ENCODE data around the gene FPR1. TPM values are rescaled to one million over a fixed set of nuclear protein-coding genes. Genes with fewer than 3 reads are reported as not detected.

Gene FPR1
- total and polyA plus RNA-seq, 2 of the 8 experiments (the other 6 are each of a cell fraction or from before 2014, with no cell fraction given) = 0.11 TPM; not detected in 1

DNA sequence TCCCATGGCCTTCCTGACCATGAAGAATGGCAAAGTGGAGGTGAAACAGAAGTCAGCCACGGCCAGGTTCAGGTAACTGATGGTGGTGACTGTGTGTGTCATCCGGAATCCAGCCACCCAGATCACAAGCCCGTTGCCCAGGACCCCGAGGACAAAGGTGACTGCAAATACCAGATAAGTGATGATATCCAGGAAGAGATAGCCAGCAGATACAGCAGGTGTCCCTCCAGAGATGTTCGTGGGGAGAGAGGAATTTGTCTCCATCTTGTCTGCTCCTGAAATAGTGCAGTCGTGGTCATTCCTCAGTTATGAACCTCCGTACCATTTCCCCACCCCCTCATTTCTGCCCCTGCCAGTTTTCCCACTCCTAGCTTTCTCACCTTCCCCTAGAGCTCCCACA lies 4.9 kb downstream of the FPR1 start:
- Histone ChIP-seq H3K4me1 (replicated peaks in 1 of 4; ENCODE audit: control insufficient read depth in 3 of 4, insufficient read depth in 4 of 4, low read length in 3 of 4) (no peaks in the 10 kb centered on the region), H3K27ac (ENCODE audit: low read depth, low read length) (no peak overlapping the region), H3K56ac (replicated peaks; ENCODE audit: insufficient read length, low read depth, low read length) (no peak overlapping the region), H3K79me2 (ENCODE audit: control insufficient read depth in 1 of 2, insufficient read depth in 2 of 2, low read length in 2 of 2) (no peaks in the 10 kb centered on the region), H4K91ac (replicated peaks; ENCODE audit: insufficient read length, low read length) (no peak overlapping the region), H2BK15ac (ENCODE audit: low read length) (no peak overlapping the region), H3K79me1 (ENCODE audit: low read depth, low read length) (no peaks in the 10 kb centered on the region), H2AK5ac (ENCODE audit: low read depth, low read length) (no peak overlapping the region), H4K5ac (ENCODE audit: insufficient read length, low read depth, low read length) (no peak overlapping the region), H3K4ac (replicated peaks; ENCODE audit: insufficient read length, low read depth, low read length) (no peak overlapping the region), H2BK5ac (ENCODE audit: low read depth, low read length) (no peak overlapping the region), H3K14ac (ENCODE audit: insufficient read length) (no peak overlapping the region), H2BK20ac (ENCODE audit: low read length) (no peak overlapping the region), H3K23ac (ENCODE audit: insufficient read length) (no peak overlapping the region), H4K20me1 (replicated peaks in 1 of 2; ENCODE audit: control insufficient read depth in 1 of 2, insufficient read depth in 2 of 2, low read length in 2 of 2) (no peaks in the 10 kb centered on the region), H3K23me2 (ENCODE audit: low read depth, low read length) (no peaks in the 10 kb centered on the region), H2BK120ac (replicated peaks; ENCODE audit: low read depth, low read length) (no peak overlapping the region), H3K36me3 (ENCODE audit: control insufficient read depth in 2 of 4, insufficient read depth in 4 of 4, low read length in 3 of 4) (no peaks in the 10 kb centered on the region), H3K18ac (ENCODE audit: extremely low read depth, low read length) (no peak overlapping the region), H3K4me3 (ENCODE audit: extremely low read depth in 1 of 4, insufficient read depth in 2 of 4, low read depth in 3 of 4, low read length in 4 of 4) (no peak overlapping the region), H2BK12ac (ENCODE audit: low read depth, low read length) (no peak overlapping the region), H3K27me3 (replicated peaks in 1 of 4; ENCODE audit: control insufficient read depth in 3 of 4, extremely low read depth in 1 of 4, insufficient read depth in 3 of 4, low read length in 3 of 4) (0 out of 7 replicates have a peak, but pooled peaks cover 0 to 2% (median 0%) of the 10 kb centered on the region in 4 experiments), H3K9me3 (ENCODE audit: insufficient read depth in 2 of 2, low read depth in 1 of 2, low read length in 1 of 2) (peaks cover 2 to 9% of the 10 kb centered on the region in 2 experiments; a peak in 2 of 4 replicates), H4K8ac (ENCODE audit: extremely low read depth, insufficient read depth, low read length) (no peak overlapping the region), H3K9ac (replicated peaks in 1 of 4; ENCODE audit: extremely low read depth in 1 of 4, low read depth in 3 of 4, low read length in 3 of 4) (no peak overlapping the region), H2AFZ (ENCODE audit: low read length) (no peak overlapping the region), H3K4me2 (ENCODE audit: insufficient read depth in 1 of 2, low read depth in 2 of 2, low read length in 2 of 2) (no peak overlapping the region)
- ChIA-PET CTCF (ENCODE audit: partially characterized antibody) (interaction anchor here (0.8 kb wide), 1 partner anchor 31 kb away, joined by 3 read pairs; no protein-coding TSS in a partner anchor), POLR2A (ENCODE audit: partially characterized antibody) (no interaction called here)
- 91% methylated on average over 7 of the region's 7 CpGs; no CpG with 5 or more reads in 1 of the 2 experiments for WGBS, 2 experiments (ENCODE audit: extremely low coverage in 1 of 2, insufficient coverage in 1 of 2, insufficient read length in 1 of 2, insufficient replicate concordance in 2 of 2, low coverage in 1 of 2, low lambda C conversion rate in 2 of 2, missing lambda C conversion rate in 1 of 2)
- FAIRE-seq (no peak), DNase-seq (ENCODE audit: low read depth in 1 of 2, low spot score in 2 of 2) (no peak)
- TF ChIP-seq USF2 (IDR thresholded peaks at IDR 0.05; ENCODE audit: low read length) = no peak
- TF ChIP-seq KDM5A (IDR thresholded peaks at IDR 0.05; ENCODE audit: low read length) = no peak
- no peak for TF ChIP-seq HDAC2 (IDR thresholded peaks at IDR 0.05; ENCODE audit: borderline replicate concordance in 1 of 2, low read depth in 2 of 2, low read length in 2 of 2)
- TF ChIP-seq CREB1 (IDR thresholded peaks at IDR 0.05) = no peak
- TF ChIP-seq SIN3A (conservative IDR thresholded peaks at IDR 0.05 in 1 of 2, IDR thresholded peaks at IDR 0.05 in 1 of 2; ENCODE audit: low read depth in 1 of 2, low read length in 2 of 2) = no peak
- TF ChIP-seq EP300 (IDR thresholded peaks at IDR 0.05; ENCODE audit: borderline replicate concordance in 1 of 2, low read depth in 2 of 2, low read length in 2 of 2) = no peak
- TF ChIP-seq TCF12 (IDR thresholded peaks at IDR 0.05; ENCODE audit: low read depth, low read length) = no peak
- TF ChIP-seq POLR2AphosphoS5 (IDR thresholded peaks at IDR 0.05; ENCODE audit: low read depth, low read length) = no peak
